ENCODE measurements around the gene FAM149B1. TPM values are rescaled to one million over a fixed set of nuclear protein-coding genes. Genes with fewer than 3 reads are reported as not detected.

Gene FAM149B1
- total and polyA plus RNA-seq, 2 of the 13 experiments (the other 11 are each of a cell fraction or from before 2014, with no cell fraction given), result 9.3 to 16.8 TPM

- peak; percentile 9; the same call in 1 of the 2 replicates for TF ChIP-seq ZNF281 (CRISPR knock-in tag; IDR thresholded peaks at IDR 0.05; ENCODE audit: borderline replicate concordance)
- no peak for TF ChIP-seq NFE2L2 (IDR thresholded peaks at IDR 0.05; ENCODE audit: low read length)
- TF ChIP-seq POLR2A (IDR thresholded peaks at IDR 0.05; ENCODE audit: insufficient read depth in 1 of 2, low read depth in 2 of 2, low read length in 2 of 2), result peak; percentile 92 to 93
- TF ChIP-seq MXI1 (IDR thresholded peaks at IDR 0.05; ENCODE audit: borderline replicate concordance, low read depth, low read length), result peak; percentile 73; the same call in 1 of the 3 replicates
- TF ChIP-seq ETS1 (CRISPR knock-in tag; IDR thresholded peaks at IDR 0.05), result 0 out of 2 replicates have a peak, but pooled peaks have one; percentile 36
- TF ChIP-seq ZZZ3 (CRISPR knock-in tag; IDR thresholded peaks at IDR 0.05; ENCODE audit: borderline replicate concordance), result peak; percentile 91; the same call in 1 of the 2 replicates
- TF ChIP-seq RBM39 (IDR thresholded peaks at IDR 0.05; ENCODE audit: low read depth, low read length, poor library complexity, severe bottlenecking), result peak; percentile 82
- peak; percentile 66; the same call in 1 of the 2 replicates for TF ChIP-seq ZNF383 (CRISPR knock-in tag; IDR thresholded peaks at IDR 0.05; ENCODE audit: borderline replicate concordance)
- TF ChIP-seq HMGXB4 (CRISPR knock-in tag; IDR thresholded peaks at IDR 0.05; ENCODE audit: borderline replicate concordance in 1 of 2, low read depth in 1 of 2), result peak; percentile 80 to 85
- TF ChIP-seq ELF1 (CRISPR knock-in tag; IDR thresholded peaks at IDR 0.05), result peak; percentile 89
- 0 out of 2 replicates have a peak, but pooled peaks have one; percentile 47 for TF ChIP-seq ZBTB44 (CRISPR knock-in tag; IDR thresholded peaks at IDR 0.05)
- peak; percentile 66 for TF ChIP-seq CTCF (CRISPR knock-in tag; IDR thresholded peaks at IDR 0.05)
- peak; percentile 52; the same call in 1 of the 2 replicates for TF ChIP-seq MXD1 (CRISPR knock-in tag; IDR thresholded peaks at IDR 0.05)
- no peak for TF ChIP-seq MIER2 (CRISPR knock-in tag; IDR thresholded peaks at IDR 0.05)
- no peak for TF ChIP-seq ZUFSP (CRISPR knock-in tag; IDR thresholded peaks at IDR 0.05; ENCODE audit: borderline replicate concordance)
Observed at GRCh38 chr10:73167783-73168464, at the start of gene FAM149B1, which contains the start of gene ECD (continued).

All from HepG2 (cell line).